ENCODE data around the gene TMEM259.

- TF ChIP-seq CTCF (IDR thresholded peaks at IDR 0.05) (no peak), POLR2A (IDR thresholded peaks at IDR 0.05) (no peak), POLR2AphosphoS5 (IDR thresholded peaks at IDR 0.05) (no peak)
These were observed 34.8 kb downstream of the TMEM259 start for GRCh38 chr19:986083-986482.
